IMR-90 (cell line): ENCODE measurements around the gene ATP2B1. TPM values are rescaled to one million over a fixed set of nuclear protein-coding genes. Genes with fewer than 3 reads are reported as not detected.

Experiments used
- ATAC-seq: fragments of 200-7000 bp; cut with Tn5 transposase; 2 replicates; pipeline ENCODE4 v1.9.1; 2020; ENCODE audit warnings: low read depth, mild to moderate bottlenecking, moderate library complexity
- BruUV-seq: library from RNA; stranded (reverse); fragments of 400-500 nt; replicated peaks from 2 replicates; lab custom pipeline; 2021; lab: Mats Ljungman, UMichigan
- CTCF ChIA-PET: fragments of 300-600 bp; formaldehyde crosslinking; extraction: SDS; loops from one replicate; lab custom pipeline; 2021; ENCODE audit warnings: antibody characterized with exemption; lab: Yijun Ruan, JAX
- POLR2A ChIA-PET: fragments of 300-600 bp; sonication (Branson Sonifier 250); formaldehyde crosslinking; loops from one replicate; lab custom pipeline; 2022; ENCODE audit warnings: antibody characterized with exemption; ENCODE audit not compliant: unreplicated experiment; lab: Charles Lee
- DNase-seq: peaks from one replicate; pipeline ENCODE4 v3.0.0; 2013
- H2AFZ ChIP-seq: replicated peaks from 2 replicates; pipeline ENCODE3; 2013; ENCODE audit warnings: low read length, mild to moderate bottlenecking; ENCODE audit not compliant: poor library complexity
- H2AK5ac ChIP-seq: 2 replicates; pipeline ENCODE4 v1.6.1; 2013; ENCODE audit warnings: low read depth, low read length, inconsistent platforms
- H2AK9ac ChIP-seq: replicated peaks from 2 replicates; pipeline ENCODE3; 2013; ENCODE audit warnings: mild to moderate bottlenecking, low read depth, low read length, moderate library complexity; ENCODE audit not compliant: poor library complexity
- H2BK120ac ChIP-seq: 2 replicates; pipeline ENCODE4 v1.6.1; 2013; ENCODE audit warnings: low read depth, low read length, inconsistent platforms
- H2BK15ac ChIP-seq: 3 replicates; pipeline ENCODE4 v1.6.1; 2013; ENCODE audit warnings: low read depth, low read length, inconsistent platforms
- H2BK20ac ChIP-seq: 2 replicates; pipeline ENCODE4 v1.6.1; 2013; ENCODE audit warnings: low read depth, mild to moderate bottlenecking, inconsistent platforms, low read length, moderate library complexity
- H2BK5ac ChIP-seq: 2 replicates; pipeline ENCODE4 v1.6.1; 2013; ENCODE audit warnings: mild to moderate bottlenecking, low read depth, low read length, inconsistent platforms; ENCODE audit not compliant: poor library complexity, severe bottlenecking
- H3K14ac ChIP-seq: replicated peaks from 2 replicates; pipeline ENCODE4 v1.6.1; 2013; ENCODE audit warnings: low read depth, low read length, inconsistent platforms
- H3K18ac ChIP-seq: 2 replicates; pipeline ENCODE4 v1.6.1; 2013; ENCODE audit warnings: low read depth, low read length, control low read depth
- H3K23ac ChIP-seq: 2 replicates; pipeline ENCODE4 v1.6.1; 2013; ENCODE audit warnings: low read depth, low read length, inconsistent platforms
- H3K27ac ChIP-seq: 2 replicates; pipeline ENCODE4 v1.5.1; 2013; ENCODE audit warnings: mild to moderate bottlenecking, control low read depth, low read length; ENCODE audit not compliant: insufficient read depth
- H3K27me3 ChIP-seq: 2 replicates; pipeline ENCODE4 v1.6.1; 2013; ENCODE audit warnings: low read length; ENCODE audit not compliant: control insufficient read depth, insufficient read depth
- H3K36me3 ChIP-seq: 2 replicates; pipeline ENCODE4 v1.6.1; 2013; ENCODE audit warnings: low read length, mixed read lengths; ENCODE audit not compliant: control insufficient read depth, insufficient read depth
- H3K4ac ChIP-seq: 2 replicates; pipeline ENCODE4 v1.6.1; 2013; ENCODE audit warnings: low read depth, low read length, inconsistent platforms
- H3K4me1 ChIP-seq: 2 replicates; pipeline ENCODE4 v1.6.1; 2013; ENCODE audit warnings: low read length, mixed read lengths; ENCODE audit not compliant: control insufficient read depth, insufficient read depth
- H3K4me2 ChIP-seq: 2 replicates; pipeline ENCODE4 v1.6.1; 2013; ENCODE audit warnings: low read depth, mild to moderate bottlenecking, control low read depth, low read length, moderate library complexity
- H3K4me3 ChIP-seq: 2 replicates; pipeline ENCODE4 v1.5.1; 2013; ENCODE audit warnings: low read depth, mild to moderate bottlenecking, control low read depth, low read length, moderate library complexity; ENCODE audit not compliant: insufficient read depth
- H3K56ac ChIP-seq: 2 replicates; pipeline ENCODE4 v1.6.1; 2013; ENCODE audit warnings: low read length, inconsistent platforms; ENCODE audit not compliant: insufficient read depth; ENCODE audit errors: extremely low read depth
- H3K79me1 ChIP-seq, 2 experiments: 2 replicates each; pipeline ENCODE4 v1.6.1; 2013; ENCODE audit warnings: low read length in 2 of 2, inconsistent platforms in 1 of 2, low read depth in 1 of 2
- H3K9ac ChIP-seq: 2 replicates; pipeline ENCODE4 v1.6.1; 2013; ENCODE audit warnings: low read depth, low read length, control low read depth
- H3K9me1 ChIP-seq: 2 replicates; pipeline ENCODE4 v1.6.1; 2013; ENCODE audit warnings: low read length, inconsistent platforms; ENCODE audit not compliant: insufficient read depth
- H3K9me3 ChIP-seq: 2 replicates; pipeline ENCODE4 v1.6.1; 2013; ENCODE audit warnings: low read length; ENCODE audit not compliant: control insufficient read depth, insufficient read depth
- H4K20me1 ChIP-seq: 2 replicates; pipeline ENCODE4 v1.6.1; 2013; ENCODE audit warnings: low read length, inconsistent platforms; ENCODE audit not compliant: insufficient read depth
- H4K5ac ChIP-seq: 2 replicates; pipeline ENCODE4 v1.6.1; 2013; ENCODE audit warnings: mild to moderate bottlenecking, low read depth, low read length, control low read depth
- H4K8ac ChIP-seq, 2 experiments: 2 replicates each; pipeline ENCODE4 v1.6.1; 2013; ENCODE audit warnings: low read depth in 2 of 2, low read length in 2 of 2, control low read depth in 1 of 2, inconsistent platforms in 1 of 2
- H4K91ac ChIP-seq: 2 replicates; pipeline ENCODE4 v1.6.1; 2013; ENCODE audit warnings: low read depth, low read length, inconsistent platforms; ENCODE audit not compliant: insufficient read depth
- BHLHE40 ChIP-seq: fragments of 150-350 bp; IDR thresholded peaks from 2 replicates; pipeline ENCODE4 v1.6.1; 2016; ENCODE audit warnings: mild to moderate bottlenecking, low read depth, low read length
- CEBPB ChIP-seq: IDR thresholded peaks from 2 replicates; pipeline ENCODE4 v1.6.1; 2012; ENCODE audit warnings: low read depth, low read length, improper control_type of control experiment
- CHD1 ChIP-seq: IDR thresholded peaks from 2 replicates; pipeline ENCODE4 v1.6.1; 2012; ENCODE audit warnings: low read depth, low read length, improper control_type of control experiment
- FOS ChIP-seq: fragments of 150-350 bp; IDR thresholded peaks from 2 replicates; pipeline ENCODE4 v1.6.1; 2016; ENCODE audit warnings: low read depth, low read length
- MAFK ChIP-seq: IDR thresholded peaks from 2 replicates; pipeline ENCODE4 v1.6.1; 2012; ENCODE audit warnings: low read depth, low read length, improper control_type of control experiment
- MAZ ChIP-seq: IDR thresholded peaks from 2 replicates; pipeline ENCODE4 v1.6.1; 2012; ENCODE audit warnings: low read depth, mild to moderate bottlenecking, low read length, improper control_type of control experiment, moderate library complexity, borderline replicate concordance
- MXI1 ChIP-seq: IDR thresholded peaks from 2 replicates; pipeline ENCODE4 v1.6.1; 2012; ENCODE audit warnings: low read depth, mild to moderate bottlenecking, low read length, moderate library complexity, borderline replicate concordance
- NFE2L2 ChIP-seq: fragments of 150-350 bp; IDR thresholded peaks from 2 replicates; pipeline ENCODE4 v1.6.1; 2016; ENCODE audit warnings: low read depth, mild to moderate bottlenecking, low read length
- POLR2A ChIP-seq: IDR thresholded peaks from 2 replicates; pipeline ENCODE4 v1.6.1; 2012; ENCODE audit warnings: mild to moderate bottlenecking, low read depth, low read length
- RAD21 ChIP-seq: IDR thresholded peaks from 2 replicates; pipeline ENCODE4 v1.6.1; 2012; ENCODE audit warnings: low read length, improper control_type of control experiment
- RCOR1 ChIP-seq: IDR thresholded peaks from 2 replicates; pipeline ENCODE4 v1.6.1; 2012; ENCODE audit warnings: mild to moderate bottlenecking, low read length, improper control_type of control experiment; ENCODE audit not compliant: insufficient replicate concordance
- RFX5 ChIP-seq: IDR thresholded peaks from 2 replicates; pipeline ENCODE4 v1.8.0; 2012; ENCODE audit warnings: low read depth, mild to moderate bottlenecking, low read length, moderate library complexity
- SMC3 ChIP-seq: fragments of 150-350 bp; IDR thresholded peaks from 2 replicates; pipeline ENCODE4 v1.6.1; 2016; ENCODE audit warnings: low read depth, mild to moderate bottlenecking, antibody characterized with exemption, low read length, moderate library complexity
- WGBS, 2 experiments: methylation state at CpG; one replicate each; pipeline versions ENCODE4 v1.1.5 to v1.1.7; 2013; ENCODE audit warnings: missing lambda C conversion rate in 2 of 2; ENCODE audit not compliant: insufficient read length in 1 of 2; ENCODE audit errors: extremely low coverage in 2 of 2; 5-methylcytosine and 5-hydroxymethylcytosine counted together
- dilution Hi-C: fragments of 300-500 bp; cut with HindIII; formaldehyde crosslinking; loops from one replicate; pipeline ENCODE4 v1.14.3; 2018; ENCODE audit warnings: low sequenced_read_pairs; ENCODE audit not compliant: unreplicated experiment
- in situ Hi-C: fragments of 300-500 bp; cut with MboI; formaldehyde crosslinking; loops from 3 replicates; pipeline ENCODE4 v1.14.3; 2019; ENCODE audit warnings: low sequenced_read_pairs, inconsistent platforms, mixed read lengths
- intact Hi-C: fragments of 100-400 bp; cut with micrococcal nuclease; formaldehyde crosslinking; loops from 2 replicates; pipeline ENCODE4 v1.10.0; 2022
- polyA plus RNA-seq, 3 experiments: library from polyadenylated mRNA; depleted of rRNA; stranded (reverse); fragments of >200 nt; gene quantifications; 2 replicates each; pipeline ENCODE4 v1.2.3, GENCODE V29; 2012; ENCODE audit warnings: low replicate concordance in 1 of 3
- total RNA-seq: library from RNA; depleted of rRNA; stranded (reverse); fragments of >200 nt; gene quantifications from 2 replicates; pipeline ENCODE4 v1.2.3, GENCODE V29; 2012
- TF ChIP-seq, protein P1 (sequence below): conservative IDR thresholded peaks from 2 replicates; pipeline ENCODE4 v1.5.1; 2012; ENCODE audit warnings: mild to moderate bottlenecking, low read depth, low read length, improper control_type of control experiment
- TF ChIP-seq, protein P2 (sequence below): fragments of 150-350 bp; IDR thresholded peaks from 2 replicates; pipeline ENCODE4 v1.6.1; 2016; ENCODE audit warnings: low read depth, mild to moderate bottlenecking, low read length, moderate library complexity, borderline replicate concordance
- TF ChIP-seq, protein P3 (sequence below): fragments of 150-350 bp; IDR thresholded peaks from 2 replicates; pipeline ENCODE4 v1.6.1; 2017; ENCODE audit warnings: mild to moderate bottlenecking, antibody characterized with exemption, low read length, low read depth

The ATP2B1 gene
- total and polyA plus RNA-seq, 2 of the 4 experiments (the other 2 are of a cell fraction): 9.9 to 32.6 TPM

DNA sequence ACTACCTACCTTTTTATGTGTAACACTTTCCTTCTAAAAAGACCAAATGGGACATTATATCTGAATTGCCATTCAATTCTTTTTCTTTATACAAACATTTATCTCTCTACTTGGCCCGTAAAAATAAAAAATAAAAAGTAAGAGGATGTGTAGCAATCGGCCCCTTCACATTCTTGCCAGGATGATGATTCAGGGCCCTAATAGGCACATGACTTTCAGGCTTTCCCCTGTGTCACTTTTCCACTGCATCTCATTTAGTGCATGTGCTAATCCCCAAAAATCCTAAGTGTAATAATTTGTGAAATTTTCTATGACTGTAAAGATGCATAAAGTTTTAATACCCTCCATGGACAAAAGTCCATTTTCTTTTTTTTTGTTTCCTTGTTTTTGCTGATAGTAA, 23.0 kb upstream of the ATP2B1 start:
- peak overlapping the region; percentile 53; the same call in 1 of the 3 replicates for H2BK15ac ChIP-seq
- POLR2A ChIA-PET: no interaction called here
- no peaks in the 10 kb centered on the region for H4K20me1 ChIP-seq
- H3K79me1 ChIP-seq: no peaks in the 10 kb centered on the region
- WGBS, 2 experiments: no CpG with 5 or more reads among the region's 2 CpGs
- H3K9ac ChIP-seq: no peak overlapping the region
- TF ChIP-seq CHD1 (no peak), RAD21 (no peak), RFX5 (no peak), NFE2L2 (no peak), MAZ (no peak), RCOR1 (no peak), BHLHE40 (peak; percentile 90), POLR2A (no peak), CEBPB (peak; percentile 93), MXI1 (no peak), SMC3 (no peak), FOS (peak; percentile 69), MAFK (no peak)
- TF ChIP-seq, protein P1, sequence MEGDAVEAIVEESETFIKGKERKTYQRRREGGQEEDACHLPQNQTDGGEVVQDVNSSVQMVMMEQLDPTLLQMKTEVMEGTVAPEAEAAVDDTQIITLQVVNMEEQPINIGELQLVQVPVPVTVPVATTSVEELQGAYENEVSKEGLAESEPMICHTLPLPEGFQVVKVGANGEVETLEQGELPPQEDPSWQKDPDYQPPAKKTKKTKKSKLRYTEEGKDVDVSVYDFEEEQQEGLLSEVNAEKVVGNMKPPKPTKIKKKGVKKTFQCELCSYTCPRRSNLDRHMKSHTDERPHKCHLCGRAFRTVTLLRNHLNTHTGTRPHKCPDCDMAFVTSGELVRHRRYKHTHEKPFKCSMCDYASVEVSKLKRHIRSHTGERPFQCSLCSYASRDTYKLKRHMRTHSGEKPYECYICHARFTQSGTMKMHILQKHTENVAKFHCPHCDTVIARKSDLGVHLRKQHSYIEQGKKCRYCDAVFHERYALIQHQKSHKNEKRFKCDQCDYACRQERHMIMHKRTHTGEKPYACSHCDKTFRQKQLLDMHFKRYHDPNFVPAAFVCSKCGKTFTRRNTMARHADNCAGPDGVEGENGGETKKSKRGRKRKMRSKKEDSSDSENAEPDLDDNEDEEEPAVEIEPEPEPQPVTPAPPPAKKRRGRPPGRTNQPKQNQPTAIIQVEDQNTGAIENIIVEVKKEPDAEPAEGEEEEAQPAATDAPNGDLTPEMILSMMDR: no peak
- TF ChIP-seq, protein P2, sequence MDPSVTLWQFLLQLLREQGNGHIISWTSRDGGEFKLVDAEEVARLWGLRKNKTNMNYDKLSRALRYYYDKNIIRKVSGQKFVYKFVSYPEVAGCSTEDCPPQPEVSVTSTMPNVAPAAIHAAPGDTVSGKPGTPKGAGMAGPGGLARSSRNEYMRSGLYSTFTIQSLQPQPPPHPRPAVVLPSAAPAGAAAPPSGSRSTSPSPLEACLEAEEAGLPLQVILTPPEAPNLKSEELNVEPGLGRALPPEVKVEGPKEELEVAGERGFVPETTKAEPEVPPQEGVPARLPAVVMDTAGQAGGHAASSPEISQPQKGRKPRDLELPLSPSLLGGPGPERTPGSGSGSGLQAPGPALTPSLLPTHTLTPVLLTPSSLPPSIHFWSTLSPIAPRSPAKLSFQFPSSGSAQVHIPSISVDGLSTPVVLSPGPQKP: no peak
- TF ChIP-seq, protein P3, sequence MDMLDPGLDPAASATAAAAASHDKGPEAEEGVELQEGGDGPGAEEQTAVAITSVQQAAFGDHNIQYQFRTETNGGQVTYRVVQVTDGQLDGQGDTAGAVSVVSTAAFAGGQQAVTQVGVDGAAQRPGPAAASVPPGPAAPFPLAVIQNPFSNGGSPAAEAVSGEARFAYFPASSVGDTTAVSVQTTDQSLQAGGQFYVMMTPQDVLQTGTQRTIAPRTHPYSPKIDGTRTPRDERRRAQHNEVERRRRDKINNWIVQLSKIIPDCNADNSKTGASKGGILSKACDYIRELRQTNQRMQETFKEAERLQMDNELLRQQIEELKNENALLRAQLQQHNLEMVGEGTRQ: peak; percentile 76
- peak overlapping the region; percentile 39; the same call in 1 of the 2 replicates for H3K4me2 ChIP-seq
- no TSS peak for BruUV-seq
- peak overlapping the region in 1 of 2 experiments; percentile 87; a peak in 2 of 4 replicates for H4K8ac ChIP-seq
- H3K18ac ChIP-seq: peak overlapping the region; percentile 96
- in situ Hi-C loops: no loop called here
- H3K14ac ChIP-seq: peak overlapping the region; percentile 84; the same call in 1 of the 2 replicates
- no peak overlapping the region; the same call in 1 of the 2 replicates for H3K56ac ChIP-seq
- peak overlapping the region; percentile 68; the same call in 1 of the 2 replicates for H3K23ac ChIP-seq
- intact Hi-C loops: no loop called here
- no peaks in the 10 kb centered on the region; the same call in 1 of the 2 replicates for H3K9me1 ChIP-seq
- peak overlapping the region; percentile 89 for H3K4ac ChIP-seq
- H4K5ac ChIP-seq: peak overlapping the region; percentile 93; the same call in 1 of the 2 replicates
- DNase-seq (peak; percentile 82), ATAC-seq (peak; percentile 70)
- no peak overlapping the region for H2AK9ac ChIP-seq
- no peaks in the 10 kb centered on the region for H3K27me3 ChIP-seq
- H3K9me3 ChIP-seq: peaks cover 6% of the 10 kb centered on the region; the same call in 1 of the 2 replicates
- peak overlapping the region; percentile 95 for H2BK5ac ChIP-seq
- no peaks in the 10 kb centered on the region for H3K36me3 ChIP-seq
- peak overlapping the region; percentile 93; the same call in 1 of the 2 replicates for H2BK120ac ChIP-seq
- no peak overlapping the region for H3K4me3 ChIP-seq
- H2BK20ac ChIP-seq: peak overlapping the region; percentile 93
- H2AFZ ChIP-seq: no peak overlapping the region
- H2AK5ac ChIP-seq: no peak overlapping the region
- H4K91ac ChIP-seq: no peak overlapping the region
- CTCF ChIA-PET: no interaction called here
- peaks cover 5% of the 10 kb centered on the region for H3K4me1 ChIP-seq
- dilution Hi-C loops: no loop called here
- H3K27ac ChIP-seq: peak overlapping the region; percentile 78; the same call in 1 of the 2 replicates
